GM19240 (cell line): Measurements from ENCODE around the gene KCNMB2.
"Not testable (repeated sequence)": the region's sequence is repeated elsewhere in the genome, so short reads cannot be mapped to it uniquely, and the experiment has no call there.

Experiments used
- DNase-seq: peaks from one replicate; pipeline ENCODE4 v3.0.0; 2011; ENCODE audit warnings: low spot score; ENCODE audit not compliant: insufficient read length

The KCNMB2 gene

GRCh38 chr3:178518660-178519396, 17.4 kb upstream of the KCNMB2 start:
- DNase-seq, result no peak

- DNase-seq, result no peak
Observed at GRCh38 chr3:178519701-178520100, 16.5 kb upstream of the KCNMB2 start.

GRCh38 chr3:178520451-178520850, 15.8 kb upstream of the KCNMB2 start:
- DNase-seq, result no peak

GRCh38 chr3:178522200-178523052, 13.8 kb upstream of the KCNMB2 start:
- DNase-seq, result no peak

GRCh38 chr3:178525251-178525650, 11.0 kb upstream of the KCNMB2 start:
- DNase-seq, result no peak

- DNase-seq, result no peak
Observed at GRCh38 chr3:178526291-178526690, 9.9 kb upstream of the KCNMB2 start.

- no peak for DNase-seq
Observed at GRCh38 chr3:178527981-178528380, 8.3 kb upstream of the KCNMB2 start.

- DNase-seq, result no peak
Observed at GRCh38 chr3:178529606-178530225, 6.5 kb upstream of the KCNMB2 start.

- no peak for DNase-seq
Observed at GRCh38 chr3:178532476-178532875, 3.8 kb upstream of the KCNMB2 start.

GRCh38 chr3:178537122-178537705, 978 bp downstream of the KCNMB2 start:
- DNase-seq, result no peak

GRCh38 chr3:178538056-178538455, 1.8 kb downstream of the KCNMB2 start:
- DNase-seq, result no peak

GRCh38 chr3:178540184-178540583, 3.9 kb downstream of the KCNMB2 start:
- no peak for DNase-seq

GRCh38 chr3:178545337-178545736, 9.1 kb downstream of the KCNMB2 start:
- DNase-seq, result no peak

GRCh38 chr3:178546079-178546478, 9.8 kb downstream of the KCNMB2 start:
- no peak for DNase-seq

- not testable (repeated sequence) for DNase-seq
Observed at GRCh38 chr3:178549426-178549825, 13.2 kb downstream of the KCNMB2 start.

- no peak for DNase-seq
Observed at GRCh38 chr3:178551916-178552321, 15.7 kb downstream of the KCNMB2 start.

- no peak for DNase-seq
Observed at GRCh38 chr3:178558637-178559036, 22.4 kb downstream of the KCNMB2 start.

- DNase-seq, result no peak
Observed at GRCh38 chr3:178560759-178561158, 24.5 kb downstream of the KCNMB2 start.

- DNase-seq, result no peak
Observed at GRCh38 chr3:178561239-178561638, 25.0 kb downstream of the KCNMB2 start.

- no peak for DNase-seq
Observed at GRCh38 chr3:178562143-178562946, 26.1 kb downstream of the KCNMB2 start.

- no peak for DNase-seq
Observed at GRCh38 chr3:178562947-178563232, 26.7 kb downstream of the KCNMB2 start.
